Measurements from ENCODE around the gene SLC35F4.

DNA sequence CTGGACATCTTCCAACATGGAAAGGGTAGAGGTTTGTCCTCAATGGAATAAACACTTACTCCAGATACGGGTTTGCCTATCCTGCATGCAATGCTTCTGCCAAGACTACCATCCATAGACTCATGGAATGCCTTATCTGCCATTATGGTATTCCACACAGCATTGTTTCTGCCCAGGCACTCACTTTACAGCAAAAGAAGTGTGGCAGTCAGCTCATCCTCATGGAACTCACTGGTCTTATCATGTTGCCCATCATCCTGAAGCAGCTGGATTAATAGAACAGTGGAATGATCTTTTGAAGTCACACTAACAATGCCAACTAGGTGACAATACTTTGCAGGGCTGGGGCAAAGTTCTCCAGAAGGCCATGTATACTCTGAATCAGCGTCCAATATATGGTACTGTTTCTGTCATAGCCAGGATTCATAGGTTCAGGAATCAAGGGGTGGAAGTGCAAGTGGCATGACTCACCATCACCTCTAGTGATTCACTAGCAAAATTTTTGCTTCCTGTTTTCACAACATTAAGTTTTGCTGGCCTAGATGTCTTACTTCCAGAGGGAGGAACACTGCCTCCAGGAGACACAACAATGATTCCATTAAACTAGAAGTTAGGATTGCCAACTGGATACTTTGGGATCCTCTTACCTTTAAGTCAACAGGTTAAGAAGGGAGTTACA, 140.4 kb downstream of the SLC35F4 start:
- TF ChIP-seq, protein P1, sequence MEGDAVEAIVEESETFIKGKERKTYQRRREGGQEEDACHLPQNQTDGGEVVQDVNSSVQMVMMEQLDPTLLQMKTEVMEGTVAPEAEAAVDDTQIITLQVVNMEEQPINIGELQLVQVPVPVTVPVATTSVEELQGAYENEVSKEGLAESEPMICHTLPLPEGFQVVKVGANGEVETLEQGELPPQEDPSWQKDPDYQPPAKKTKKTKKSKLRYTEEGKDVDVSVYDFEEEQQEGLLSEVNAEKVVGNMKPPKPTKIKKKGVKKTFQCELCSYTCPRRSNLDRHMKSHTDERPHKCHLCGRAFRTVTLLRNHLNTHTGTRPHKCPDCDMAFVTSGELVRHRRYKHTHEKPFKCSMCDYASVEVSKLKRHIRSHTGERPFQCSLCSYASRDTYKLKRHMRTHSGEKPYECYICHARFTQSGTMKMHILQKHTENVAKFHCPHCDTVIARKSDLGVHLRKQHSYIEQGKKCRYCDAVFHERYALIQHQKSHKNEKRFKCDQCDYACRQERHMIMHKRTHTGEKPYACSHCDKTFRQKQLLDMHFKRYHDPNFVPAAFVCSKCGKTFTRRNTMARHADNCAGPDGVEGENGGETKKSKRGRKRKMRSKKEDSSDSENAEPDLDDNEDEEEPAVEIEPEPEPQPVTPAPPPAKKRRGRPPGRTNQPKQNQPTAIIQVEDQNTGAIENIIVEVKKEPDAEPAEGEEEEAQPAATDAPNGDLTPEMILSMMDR (conservative IDR thresholded peaks at IDR 0.05; ENCODE audit: low read length) = no peak
- no peak for TF ChIP-seq EZH2phosphoT487 (IDR thresholded peaks at IDR 0.05; ENCODE audit: borderline replicate concordance)
